ENCODE results near the gene TBC1D17.

DNA sequence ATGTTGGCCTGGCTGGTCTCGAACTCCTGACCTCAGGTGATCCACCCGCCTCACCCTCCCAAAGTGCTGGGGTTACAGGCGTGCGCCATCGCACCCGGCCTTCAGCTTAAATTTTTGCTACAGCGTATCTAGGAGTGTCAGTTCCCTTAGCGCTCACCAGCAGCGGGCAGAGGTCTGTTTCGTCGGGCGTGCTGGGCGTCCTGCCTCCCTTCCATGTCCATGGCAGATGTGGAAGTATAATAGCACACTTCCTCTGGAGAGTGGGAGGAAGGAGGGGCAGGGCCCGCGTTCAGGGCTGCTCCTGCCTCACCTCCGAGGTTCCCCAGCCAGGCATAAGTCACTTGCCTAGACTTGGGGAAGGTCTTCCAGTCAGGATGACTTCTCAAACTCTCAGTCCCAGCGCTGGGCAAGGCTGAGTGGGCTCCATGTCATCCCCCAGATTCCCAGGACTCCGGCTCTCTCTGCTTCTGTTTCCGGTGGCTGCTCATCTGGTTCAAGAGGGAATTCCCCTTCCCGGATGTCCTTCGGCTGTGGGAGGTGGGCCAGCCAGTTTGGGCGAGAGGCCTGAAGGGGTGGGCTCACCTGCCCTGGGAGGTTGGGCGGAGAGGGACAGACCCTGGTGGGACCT lies 9.6 kb downstream of the TBC1D17 start:
- TF ChIP-seq, protein P1, sequence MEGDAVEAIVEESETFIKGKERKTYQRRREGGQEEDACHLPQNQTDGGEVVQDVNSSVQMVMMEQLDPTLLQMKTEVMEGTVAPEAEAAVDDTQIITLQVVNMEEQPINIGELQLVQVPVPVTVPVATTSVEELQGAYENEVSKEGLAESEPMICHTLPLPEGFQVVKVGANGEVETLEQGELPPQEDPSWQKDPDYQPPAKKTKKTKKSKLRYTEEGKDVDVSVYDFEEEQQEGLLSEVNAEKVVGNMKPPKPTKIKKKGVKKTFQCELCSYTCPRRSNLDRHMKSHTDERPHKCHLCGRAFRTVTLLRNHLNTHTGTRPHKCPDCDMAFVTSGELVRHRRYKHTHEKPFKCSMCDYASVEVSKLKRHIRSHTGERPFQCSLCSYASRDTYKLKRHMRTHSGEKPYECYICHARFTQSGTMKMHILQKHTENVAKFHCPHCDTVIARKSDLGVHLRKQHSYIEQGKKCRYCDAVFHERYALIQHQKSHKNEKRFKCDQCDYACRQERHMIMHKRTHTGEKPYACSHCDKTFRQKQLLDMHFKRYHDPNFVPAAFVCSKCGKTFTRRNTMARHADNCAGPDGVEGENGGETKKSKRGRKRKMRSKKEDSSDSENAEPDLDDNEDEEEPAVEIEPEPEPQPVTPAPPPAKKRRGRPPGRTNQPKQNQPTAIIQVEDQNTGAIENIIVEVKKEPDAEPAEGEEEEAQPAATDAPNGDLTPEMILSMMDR (IDR thresholded peaks at IDR 0.05): no peak
- no peak for TF ChIP-seq POLR2A (IDR thresholded peaks at IDR 0.05)
